ENCODE measurements around the gene YAP1. TPM values are rescaled to one million over a fixed set of nuclear protein-coding genes. Genes with fewer than 3 reads are reported as not detected.

The YAP1 gene
- total RNA-seq, 2 donors from 2014 or later, result 26.0 to 38.9 TPM

- TF ChIP-seq POLR2A (IDR thresholded peaks at IDR 0.05) (no peak), CTCF (IDR thresholded peaks at IDR 0.05) (no peak)
- H3K4me1 ChIP-seq, result peaks cover 15% of the 10 kb centered on the region
- H3K27ac ChIP-seq, result no peak overlapping the region
- ATAC-seq (no peak), DNase-seq (no peak)
- intact Hi-C loops (cut with DNase I), result no loop called here
- H3K36me3 ChIP-seq (replicated peaks in 1 of 2; ENCODE audit: insufficient read depth in 1 of 2, low read depth in 2 of 2), result no peaks in the 10 kb centered on the region
- no peak overlapping the region for H3K4me3 ChIP-seq
- H3K27me3 ChIP-seq, result no peaks in the 10 kb centered on the region
- H3K9me3 ChIP-seq, result no peaks in the 10 kb centered on the region
These were observed 37.8 kb downstream of the YAP1 start for GRCh38 chr11:102148059-102148458.

DNA sequence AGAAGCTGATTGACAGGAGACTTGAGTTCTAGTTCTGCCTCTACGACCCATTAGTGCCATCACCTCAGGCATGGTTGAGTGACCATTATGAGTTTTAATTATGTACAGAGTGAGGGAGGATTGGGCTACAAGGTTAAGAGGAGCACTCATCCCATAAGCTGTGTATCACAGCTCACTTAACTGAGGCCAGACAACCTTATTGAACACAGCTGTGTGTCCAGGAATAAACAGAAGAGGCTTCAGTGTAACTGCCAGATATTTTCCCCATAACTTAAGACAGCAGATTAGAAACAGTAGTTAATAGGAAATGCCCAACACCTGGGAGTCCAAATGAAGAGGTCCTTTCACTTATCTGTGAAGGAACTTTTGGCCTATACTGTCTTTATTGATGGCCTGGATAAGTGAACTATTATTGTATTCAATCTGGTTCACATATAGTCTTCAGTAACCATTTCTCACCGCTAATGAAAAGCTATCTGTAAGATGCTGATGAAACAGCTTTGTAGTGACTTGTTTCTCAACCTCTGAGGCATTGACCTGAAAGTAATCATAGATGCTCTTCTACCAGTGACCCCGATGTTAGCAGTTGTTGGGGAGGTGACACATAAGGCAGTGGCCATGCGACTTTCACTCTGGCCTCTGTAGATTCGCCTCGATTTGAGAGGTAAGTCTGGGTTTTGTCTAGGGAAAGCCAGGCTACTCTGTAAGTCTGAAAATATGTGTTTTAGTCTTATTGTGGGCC is 41.7 kb downstream of the YAP1 start:
- intact Hi-C loops (cut with DNase I), result no loop called here
- DNase-seq, result no peak
- no peaks in the 10 kb centered on the region for H3K27me3 ChIP-seq
- H3K27ac ChIP-seq, result no peak overlapping the region
- no peaks in the 10 kb centered on the region for H3K9me3 ChIP-seq
- H3K36me3 ChIP-seq (replicated peaks in 1 of 2; ENCODE audit: insufficient read depth in 1 of 2, low read depth in 2 of 2), result no peaks in the 10 kb centered on the region
- ATAC-seq, result no peak
- H3K4me1 ChIP-seq, result peaks cover 9% of the 10 kb centered on the region
- no peak overlapping the region for H3K4me3 ChIP-seq
- WGBS, 2 donors, result 91 to 93% methylated on average over 6 of the region's 6 CpGs
- TF ChIP-seq POLR2A (IDR thresholded peaks at IDR 0.05), result no peak
- TF ChIP-seq CTCF (IDR thresholded peaks at IDR 0.05), result no peak

DNA sequence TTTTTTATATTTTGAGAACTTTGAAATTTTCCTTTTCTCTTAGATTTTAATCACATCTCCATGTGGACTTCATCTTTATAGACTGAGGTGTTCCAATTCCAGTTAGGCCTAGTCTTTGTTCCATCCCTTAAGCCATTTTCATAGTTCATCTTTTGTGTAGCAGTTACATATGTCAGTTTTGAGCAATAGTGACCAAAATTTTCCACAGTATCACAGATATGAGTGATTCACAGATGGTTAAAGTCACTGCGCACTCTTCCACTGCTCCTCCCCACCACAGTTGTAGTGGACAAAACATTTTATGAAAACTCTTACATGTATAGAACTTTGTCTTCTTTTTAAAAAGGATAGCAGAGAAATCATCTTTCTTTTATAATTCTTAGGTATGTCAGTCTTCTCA is 42.8 kb downstream of the YAP1 start:
- peaks cover 16% of the 10 kb centered on the region for H3K4me1 ChIP-seq
- intact Hi-C loops (cut with DNase I), result no loop called here
- H3K36me3 ChIP-seq (replicated peaks in 1 of 2; ENCODE audit: insufficient read depth in 1 of 2, low read depth in 2 of 2), result no peaks in the 10 kb centered on the region
- no peaks in the 10 kb centered on the region for H3K27me3 ChIP-seq
- no peak overlapping the region for H3K27ac ChIP-seq
- WGBS, 2 donors, result 93 to 95% methylated on average over 1 of the region's 1 CpG
- ATAC-seq, result no peak
- DNase-seq, result no peak
- H3K9me3 ChIP-seq, result no peaks in the 10 kb centered on the region
- H3K4me3 ChIP-seq, result no peak overlapping the region
- no peak for TF ChIP-seq POLR2A (IDR thresholded peaks at IDR 0.05)

DNA sequence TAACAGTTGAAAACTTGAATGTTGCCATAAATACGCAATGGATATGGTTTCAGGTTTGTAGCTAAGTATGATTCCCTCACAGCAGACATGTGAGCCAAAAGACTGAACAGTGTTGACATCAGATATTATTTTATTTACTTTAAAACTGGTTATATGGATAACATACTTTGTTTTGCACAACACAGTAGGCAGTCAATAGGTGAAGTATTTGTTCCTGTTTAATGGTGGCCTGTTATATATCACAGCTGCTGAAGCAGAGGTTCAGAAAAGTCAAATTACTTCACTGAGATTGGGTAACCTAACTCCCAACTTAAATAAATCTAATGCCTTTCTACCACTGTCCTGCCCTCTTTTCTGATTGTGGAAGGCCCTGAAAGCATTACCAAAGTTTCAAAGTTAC is 44.6 kb downstream of the YAP1 start:
- WGBS, 2 donors, result 90 to 95% methylated on average over 1 of the region's 1 CpG
- no peak overlapping the region for H3K4me3 ChIP-seq
- no peak for DNase-seq
- H3K9me3 ChIP-seq, result no peaks in the 10 kb centered on the region
- H3K27ac ChIP-seq, result no peak overlapping the region
- intact Hi-C loops (cut with DNase I), result no loop called here
- no peak for ATAC-seq
- H3K27me3 ChIP-seq, result no peaks in the 10 kb centered on the region
- H3K36me3 ChIP-seq (replicated peaks in 1 of 2; ENCODE audit: insufficient read depth in 1 of 2, low read depth in 2 of 2), result no peaks in the 10 kb centered on the region
- peaks cover 16% of the 10 kb centered on the region for H3K4me1 ChIP-seq
- no peak for TF ChIP-seq POLR2A (IDR thresholded peaks at IDR 0.05)
- TF ChIP-seq CTCF (IDR thresholded peaks at IDR 0.05), result no peak

GRCh38 chr11:102155676-102156075 is 45.4 kb downstream of the YAP1 start:
- no peak for DNase-seq
- TF ChIP-seq POLR2A (IDR thresholded peaks at IDR 0.05), result no peak
- TF ChIP-seq CTCF (IDR thresholded peaks at IDR 0.05), result no peak
- 84 to 87% methylated on average over 4 of the region's 4 CpGs for WGBS, 2 donors
- H3K4me3 ChIP-seq, result no peak overlapping the region
- H3K9me3 ChIP-seq, result no peaks in the 10 kb centered on the region
- no peaks in the 10 kb centered on the region for H3K27me3 ChIP-seq
- H3K4me1 ChIP-seq, result peaks cover 16% of the 10 kb centered on the region
- H3K36me3 ChIP-seq (replicated peaks in 1 of 2; ENCODE audit: insufficient read depth in 1 of 2, low read depth in 2 of 2), result no peaks in the 10 kb centered on the region
- intact Hi-C loops (cut with DNase I), result no loop called here
- ATAC-seq, result no peak
- H3K27ac ChIP-seq, result no peak overlapping the region

Data from body of pancreas (tissue), 4 donors.